ENCODE measurements around the gene HBG2.

DNA sequence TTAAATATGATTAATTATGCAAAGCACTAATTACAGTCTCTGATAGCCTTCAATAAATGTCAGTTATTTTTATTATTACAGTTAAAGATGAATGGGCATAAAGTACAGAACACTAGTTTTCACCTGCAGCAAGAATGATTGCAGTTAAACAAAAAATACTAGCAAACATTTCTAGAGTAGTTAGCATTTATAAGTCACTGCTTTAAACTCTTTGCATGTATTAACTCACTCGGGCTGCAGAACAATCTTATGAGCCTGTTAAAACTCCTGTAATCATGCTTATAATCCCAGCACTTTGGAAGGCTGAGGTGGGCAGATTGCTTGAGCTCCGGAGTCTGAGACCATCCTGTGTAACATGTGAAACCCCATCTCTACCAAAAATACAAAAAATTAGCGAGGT is 32.3 kb upstream of the HBG2 start:
- TF ChIP-seq, protein P1, sequence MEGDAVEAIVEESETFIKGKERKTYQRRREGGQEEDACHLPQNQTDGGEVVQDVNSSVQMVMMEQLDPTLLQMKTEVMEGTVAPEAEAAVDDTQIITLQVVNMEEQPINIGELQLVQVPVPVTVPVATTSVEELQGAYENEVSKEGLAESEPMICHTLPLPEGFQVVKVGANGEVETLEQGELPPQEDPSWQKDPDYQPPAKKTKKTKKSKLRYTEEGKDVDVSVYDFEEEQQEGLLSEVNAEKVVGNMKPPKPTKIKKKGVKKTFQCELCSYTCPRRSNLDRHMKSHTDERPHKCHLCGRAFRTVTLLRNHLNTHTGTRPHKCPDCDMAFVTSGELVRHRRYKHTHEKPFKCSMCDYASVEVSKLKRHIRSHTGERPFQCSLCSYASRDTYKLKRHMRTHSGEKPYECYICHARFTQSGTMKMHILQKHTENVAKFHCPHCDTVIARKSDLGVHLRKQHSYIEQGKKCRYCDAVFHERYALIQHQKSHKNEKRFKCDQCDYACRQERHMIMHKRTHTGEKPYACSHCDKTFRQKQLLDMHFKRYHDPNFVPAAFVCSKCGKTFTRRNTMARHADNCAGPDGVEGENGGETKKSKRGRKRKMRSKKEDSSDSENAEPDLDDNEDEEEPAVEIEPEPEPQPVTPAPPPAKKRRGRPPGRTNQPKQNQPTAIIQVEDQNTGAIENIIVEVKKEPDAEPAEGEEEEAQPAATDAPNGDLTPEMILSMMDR (IDR thresholded peaks at IDR 0.05) = no peak
- no peak for TF ChIP-seq POLR2A (IDR thresholded peaks at IDR 0.05)
